Mammary epithelial cell (primary cell): ENCODE data around the gene SLC39A6.

Source experiments
- CTCF ChIP-seq, 2 donors: IDR thresholded peaks in 1 of 2; conservative IDR thresholded peaks in 1 of 2; 2 replicates each; pipeline ENCODE4 v1.5.1; 2011 to 2012; ENCODE audit warnings: inconsistent platforms in 2 of 2, low read length in 2 of 2, mild to moderate bottlenecking in 2 of 2, control low read depth in 1 of 2, low read depth in 1 of 2; ENCODE audit not compliant: insufficient read depth in 1 of 2; ENCODE audit errors: extremely low read depth in 1 of 2
- EZH2 ChIP-seq: IDR thresholded peaks from 2 replicates; pipeline ENCODE4 v1.6.1; 2012; ENCODE audit warnings: low read length, inconsistent platforms, borderline replicate concordance

DNA sequence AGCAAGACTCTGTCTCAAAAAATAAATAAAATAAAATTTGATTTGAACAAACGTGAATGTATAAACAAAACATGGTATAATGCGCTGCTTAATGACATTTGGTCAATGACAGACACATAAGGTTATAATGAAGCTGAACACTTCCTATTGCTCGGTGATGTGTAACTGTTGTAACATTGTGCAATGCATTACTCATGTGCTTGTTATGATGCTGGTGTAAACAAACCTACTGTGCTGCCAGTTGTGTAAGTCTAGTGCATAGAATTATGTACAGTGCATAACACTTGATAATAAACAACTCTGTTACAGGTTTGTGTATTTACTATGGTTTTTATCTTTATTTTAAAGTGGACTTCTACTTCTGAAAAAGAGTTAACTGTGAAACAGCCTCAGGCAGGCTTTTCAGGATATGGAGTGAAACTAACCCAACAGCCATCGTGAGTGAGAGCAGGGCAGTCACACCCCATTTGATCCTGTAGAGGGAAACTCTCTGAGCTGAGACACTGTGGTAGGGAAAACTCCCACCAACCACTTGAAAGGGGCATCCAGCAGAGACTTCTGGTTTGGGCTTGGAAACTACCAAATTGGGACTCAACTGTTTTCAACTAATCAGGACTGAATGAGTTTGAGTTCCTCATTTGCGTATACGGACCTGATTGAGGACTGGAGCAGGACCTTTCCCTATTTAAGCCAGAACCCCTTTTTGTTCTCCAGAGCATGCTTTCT is 53.1 kb downstream of the SLC39A6 start:
- no peak for TF ChIP-seq EZH2
- no peak for TF ChIP-seq CTCF (conservative IDR thresholded peaks at IDR 0.05 in 1 of 2, IDR thresholded peaks at IDR 0.05 in 1 of 2; ENCODE audit: extremely low read depth in 1 of 2, insufficient read depth in 1 of 2, low read depth in 1 of 2, low read length in 2 of 2)
